GM18867 (cell line): Measurements from ENCODE around the gene SLC22A3.
"Not testable (repeated sequence)": the region's sequence is repeated elsewhere in the genome, so short reads cannot be mapped to it uniquely, and the experiment has no call there.

Experiments used
- ATAC-seq: cut with Tn5 transposase; IDR thresholded peaks from one replicate; pipeline ENCODE4 v1.9.1; 2021; ENCODE audit warnings: mild to moderate bottlenecking, moderate library complexity; ENCODE audit not compliant: unreplicated experiment

The SLC22A3 gene, protein sequence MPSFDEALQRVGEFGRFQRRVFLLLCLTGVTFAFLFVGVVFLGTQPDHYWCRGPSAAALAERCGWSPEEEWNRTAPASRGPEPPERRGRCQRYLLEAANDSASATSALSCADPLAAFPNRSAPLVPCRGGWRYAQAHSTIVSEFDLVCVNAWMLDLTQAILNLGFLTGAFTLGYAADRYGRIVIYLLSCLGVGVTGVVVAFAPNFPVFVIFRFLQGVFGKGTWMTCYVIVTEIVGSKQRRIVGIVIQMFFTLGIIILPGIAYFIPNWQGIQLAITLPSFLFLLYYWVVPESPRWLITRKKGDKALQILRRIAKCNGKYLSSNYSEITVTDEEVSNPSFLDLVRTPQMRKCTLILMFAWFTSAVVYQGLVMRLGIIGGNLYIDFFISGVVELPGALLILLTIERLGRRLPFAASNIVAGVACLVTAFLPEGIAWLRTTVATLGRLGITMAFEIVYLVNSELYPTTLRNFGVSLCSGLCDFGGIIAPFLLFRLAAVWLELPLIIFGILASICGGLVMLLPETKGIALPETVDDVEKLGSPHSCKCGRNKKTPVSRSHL

DNA sequence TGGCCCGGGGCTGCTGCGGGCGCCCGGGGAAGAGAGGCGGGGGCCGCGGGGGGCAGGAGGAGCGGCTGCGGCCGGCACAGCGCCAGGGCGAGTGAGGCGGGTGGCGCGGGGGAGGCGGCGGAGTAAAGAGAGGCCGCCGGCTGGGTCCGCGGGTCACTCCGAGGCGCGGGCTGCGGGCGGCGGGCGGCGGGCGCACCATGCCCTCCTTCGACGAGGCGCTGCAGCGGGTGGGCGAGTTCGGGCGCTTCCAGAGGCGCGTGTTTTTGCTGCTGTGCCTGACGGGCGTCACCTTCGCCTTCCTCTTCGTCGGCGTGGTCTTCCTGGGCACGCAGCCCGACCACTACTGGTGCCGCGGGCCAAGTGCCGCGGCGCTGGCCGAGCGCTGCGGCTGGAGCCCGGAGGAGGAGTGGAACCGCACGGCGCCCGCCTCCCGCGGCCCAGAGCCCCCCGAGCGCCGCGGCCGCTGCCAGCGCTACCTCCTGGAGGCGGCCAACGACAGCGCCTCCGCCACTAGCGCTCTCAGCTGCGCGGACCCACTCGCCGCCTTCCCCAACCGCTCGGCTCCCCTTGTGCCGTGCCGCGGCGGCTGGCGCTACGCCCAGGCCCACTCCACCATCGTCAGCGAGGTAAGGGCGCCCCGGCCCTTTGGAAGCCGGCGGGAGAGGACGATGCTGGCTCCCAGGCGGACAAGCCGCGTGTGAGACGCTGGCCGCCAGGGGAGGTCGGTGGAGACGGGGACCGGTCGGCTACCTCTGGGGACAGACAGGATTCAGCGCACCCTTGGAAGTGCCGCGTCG lies at the start of gene SLC22A3:
TSS of gene SLC22A3 (plus strand) at position 156 of the 797 bp plus-strand sequence. CDS start at position 198, 42 bp downstream.
- no peak for ATAC-seq

DNA sequence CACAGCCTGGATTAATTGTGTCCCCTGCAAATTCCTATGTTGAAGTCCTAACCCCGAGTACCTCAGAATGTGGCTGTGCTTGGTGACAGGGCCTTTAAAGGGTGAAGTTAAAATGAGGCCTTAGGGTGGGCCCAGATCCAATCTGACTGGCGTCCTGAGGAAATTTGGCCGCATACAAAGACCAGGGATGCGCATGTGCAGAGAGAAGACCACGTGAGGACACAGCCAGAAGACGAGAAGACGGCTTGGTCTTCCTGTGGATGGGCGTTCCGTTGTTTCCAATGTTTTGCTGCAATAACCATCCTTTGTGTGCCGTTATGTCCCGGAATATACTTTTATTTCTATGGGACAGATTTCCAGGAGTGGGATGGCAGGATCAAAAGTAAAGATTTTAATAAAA lies 48.6 kb upstream of the SLC22A3 start:
- ATAC-seq, result no peak

GRCh38 chr6:160300076-160300695 lies 48.0 kb upstream of the SLC22A3 start:
- ATAC-seq, result no peak

- ATAC-seq, result no peak
Measured at GRCh38 chr6:160301339-160301738, 46.8 kb upstream of the SLC22A3 start.

DNA sequence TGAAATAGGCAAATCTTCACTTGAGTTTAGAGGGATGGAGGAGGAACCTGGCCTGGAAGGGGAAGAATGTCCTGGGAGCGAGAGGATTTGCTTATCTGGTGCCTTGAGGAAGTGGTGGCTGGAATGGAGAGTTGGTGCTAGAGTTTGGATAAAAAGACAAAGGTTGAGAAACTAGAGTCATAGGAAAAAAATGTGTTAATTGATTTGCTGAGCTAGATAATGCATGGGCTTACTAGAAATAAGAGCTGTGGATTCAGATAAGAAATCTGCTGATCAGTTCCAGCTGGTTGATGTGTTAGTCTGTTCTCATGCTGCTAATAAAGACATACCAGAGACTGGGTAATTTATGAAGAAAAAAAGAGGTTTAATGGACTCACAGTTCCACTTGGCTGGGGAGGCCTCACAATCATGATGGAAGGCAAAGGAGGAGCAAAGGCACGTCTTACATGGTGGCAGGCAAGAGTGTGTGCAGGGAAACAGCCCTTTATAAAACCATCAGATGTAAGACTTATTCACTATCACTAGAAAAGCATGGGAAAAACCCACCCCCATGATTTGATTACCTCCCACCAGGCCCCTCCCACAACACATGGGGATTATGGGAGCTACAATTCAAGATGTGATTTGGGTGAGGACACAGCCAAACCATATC lies 45.6 kb upstream of the SLC22A3 start:
- not testable (repeated sequence) for ATAC-seq

DNA sequence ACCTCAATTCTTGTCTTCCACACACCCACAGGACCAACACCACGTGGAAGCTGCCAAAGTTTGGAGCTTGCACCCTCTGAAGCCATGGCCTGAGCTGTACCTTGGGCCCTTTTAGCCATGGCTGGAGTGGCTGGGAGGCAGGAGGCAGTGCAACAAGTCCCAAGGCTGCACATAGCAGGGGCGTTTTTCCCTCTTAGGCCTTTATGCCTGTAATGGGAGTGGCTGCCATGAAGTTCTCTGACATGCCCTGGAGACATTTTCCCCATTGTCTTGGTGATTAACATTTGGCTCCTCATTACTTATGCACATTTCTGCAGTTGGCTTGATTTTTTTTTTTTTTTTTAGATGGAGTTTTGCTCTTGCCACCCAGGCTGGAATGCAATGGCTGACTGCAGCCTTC lies 44.4 kb upstream of the SLC22A3 start:
- ATAC-seq, result no peak

- no peak for ATAC-seq
Measured at GRCh38 chr6:160305926-160306713, 42.1 kb upstream of the SLC22A3 start.

- no peak for ATAC-seq
Measured at GRCh38 chr6:160309718-160310117, 38.5 kb upstream of the SLC22A3 start.

DNA sequence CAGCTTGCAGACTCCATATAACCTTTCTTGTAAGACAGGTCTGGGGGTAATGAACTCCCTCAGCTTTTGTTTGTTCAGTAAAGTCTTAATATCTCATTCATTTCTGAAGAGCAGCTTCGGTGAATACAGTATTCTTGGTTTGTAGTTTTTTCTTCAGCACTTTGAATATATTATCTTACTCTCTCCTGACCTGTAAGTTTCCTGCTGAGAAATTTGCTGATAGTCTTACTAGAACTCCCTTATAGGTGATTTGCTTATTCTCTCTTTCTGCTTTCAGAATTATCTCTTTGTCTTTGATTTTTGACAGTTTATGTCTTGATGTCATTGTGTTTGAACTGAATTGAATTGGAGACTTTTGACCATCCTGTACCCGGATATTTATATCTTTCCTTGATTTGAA lies 35.3 kb upstream of the SLC22A3 start:
- ATAC-seq, result no peak

GRCh38 chr6:160315310-160315709 lies 32.9 kb upstream of the SLC22A3 start:
- no peak for ATAC-seq

DNA sequence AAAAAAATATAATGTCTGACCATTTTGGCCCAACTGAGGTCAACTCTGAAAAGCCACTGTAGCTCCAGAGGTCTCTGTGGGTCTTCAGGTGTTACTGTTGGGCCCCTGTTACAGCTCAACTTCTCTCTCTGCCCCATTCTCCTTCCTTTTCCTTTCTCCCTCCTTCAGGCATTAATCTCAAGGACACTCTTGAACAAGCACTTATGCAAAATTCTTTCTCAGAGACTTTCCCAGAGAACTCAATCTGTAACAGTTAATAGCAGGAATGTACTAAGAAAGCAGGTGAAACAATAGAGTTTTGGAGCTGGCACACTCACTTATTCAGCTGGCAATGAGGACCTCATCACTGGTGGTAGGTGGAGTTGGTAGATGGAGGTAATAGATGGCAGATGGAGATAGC lies 31.9 kb upstream of the SLC22A3 start:
- no peak for ATAC-seq

DNA sequence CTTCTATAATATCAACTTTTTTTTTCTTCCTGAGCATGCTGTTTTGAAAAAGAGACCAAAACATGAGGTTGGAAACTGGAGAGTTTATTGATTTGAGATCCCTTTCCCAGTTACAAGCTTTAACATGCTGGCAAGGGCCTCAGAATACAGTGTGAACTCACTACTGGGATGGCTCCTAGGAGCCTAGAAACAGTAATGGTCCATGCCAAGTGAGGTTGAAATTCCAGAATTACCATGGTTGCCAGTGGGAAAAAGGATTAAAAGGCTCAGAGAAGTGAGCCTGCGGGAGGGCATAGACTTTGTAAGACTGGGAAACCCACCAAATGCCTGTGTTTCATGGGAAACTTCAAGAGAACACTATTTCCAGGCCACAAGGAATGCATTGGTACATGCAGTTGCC lies 28.9 kb upstream of the SLC22A3 start:
- ATAC-seq, result no peak

GRCh38 chr6:160321729-160322505 lies 26.3 kb upstream of the SLC22A3 start:
- ATAC-seq, result no peak

DNA sequence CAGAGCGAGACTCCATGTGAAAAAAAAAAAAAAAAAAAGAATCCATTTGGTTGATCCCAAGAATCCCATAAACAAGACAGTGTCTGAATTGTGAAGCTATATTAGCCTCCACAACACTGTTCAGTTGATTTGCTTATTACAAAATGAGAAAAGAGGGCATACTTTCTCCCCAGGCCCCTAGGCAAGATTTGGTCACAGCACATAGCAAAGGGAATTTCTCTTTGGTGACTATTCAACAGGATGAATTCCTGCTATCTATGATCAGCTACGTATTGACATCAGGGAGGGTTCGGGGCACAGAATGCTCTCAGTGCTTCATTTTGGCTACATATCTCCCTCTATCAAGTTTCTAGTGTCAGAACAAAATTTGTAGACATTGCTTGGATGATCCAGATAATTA lies 20.2 kb upstream of the SLC22A3 start:
- ATAC-seq, result no peak

- ATAC-seq, result no peak
Measured at GRCh38 chr6:160328447-160328846, 19.7 kb upstream of the SLC22A3 start.

GRCh38 chr6:160329188-160329587 lies 19.0 kb upstream of the SLC22A3 start:
- ATAC-seq, result no peak

DNA sequence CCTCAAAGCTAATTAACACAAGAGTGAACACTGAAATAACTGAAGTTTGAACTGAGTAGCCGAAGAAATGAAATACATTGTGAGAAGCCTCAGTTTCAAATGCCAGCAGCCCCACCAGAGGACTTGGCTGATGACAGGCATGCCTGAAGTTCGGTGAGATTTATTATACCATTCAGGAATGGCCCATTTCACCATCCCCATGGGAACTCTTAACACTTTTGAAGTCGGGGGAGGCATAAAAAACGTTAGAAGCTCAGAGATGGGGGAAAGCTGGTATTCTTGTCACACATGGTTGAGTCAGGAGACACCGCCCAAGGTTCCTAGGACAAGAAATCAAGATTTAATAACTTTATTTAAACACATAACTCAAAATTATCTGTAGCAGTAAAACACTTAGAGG lies 17.6 kb upstream of the SLC22A3 start:
- no peak for ATAC-seq

- ATAC-seq, result no peak
Measured at GRCh38 chr6:160331204-160331603, 17.0 kb upstream of the SLC22A3 start.

GRCh38 chr6:160331753-160332152 lies 16.4 kb upstream of the SLC22A3 start:
- ATAC-seq, result no peak
